Adipocyte (in vitro differentiated cells): ENCODE results near the gene OBSCN.

Source experiments
- DNase-seq: peaks from one replicate; pipeline ENCODE4 v3.0.0-alpha.2; 2015; ENCODE audit warnings: low read depth
- H3K27me3 ChIP-seq: replicated peaks from 2 replicates; pipeline ENCODE4 v1.7.0; 2013; ENCODE audit warnings: mild to moderate bottlenecking, low read length, moderate library complexity; ENCODE audit not compliant: control insufficient read depth, insufficient read depth
- H3K36me3 ChIP-seq: 2 replicates; pipeline ENCODE4 v1.7.0; 2013; ENCODE audit warnings: low read length, mild to moderate bottlenecking, moderate library complexity; ENCODE audit not compliant: control insufficient read depth, insufficient read depth, severe bottlenecking
- H3K4me1 ChIP-seq: 2 replicates; pipeline ENCODE4 v1.7.0; 2013; ENCODE audit warnings: mild to moderate bottlenecking, low read length, moderate library complexity; ENCODE audit not compliant: control insufficient read depth, insufficient read depth
- H3K4me3 ChIP-seq: 2 replicates; pipeline ENCODE4 v1.7.0; 2013; ENCODE audit warnings: mild to moderate bottlenecking, low read length, moderate library complexity
- H3K9ac ChIP-seq: 2 replicates; pipeline ENCODE4 v1.7.0; 2013; ENCODE audit warnings: mild to moderate bottlenecking, low read length, moderate library complexity
- H3K9me3 ChIP-seq: 2 replicates; pipeline ENCODE4 v1.7.0; 2013; ENCODE audit warnings: mild to moderate bottlenecking, low read length, moderate library complexity; ENCODE audit not compliant: control insufficient read depth

OBSCN gene

DNA sequence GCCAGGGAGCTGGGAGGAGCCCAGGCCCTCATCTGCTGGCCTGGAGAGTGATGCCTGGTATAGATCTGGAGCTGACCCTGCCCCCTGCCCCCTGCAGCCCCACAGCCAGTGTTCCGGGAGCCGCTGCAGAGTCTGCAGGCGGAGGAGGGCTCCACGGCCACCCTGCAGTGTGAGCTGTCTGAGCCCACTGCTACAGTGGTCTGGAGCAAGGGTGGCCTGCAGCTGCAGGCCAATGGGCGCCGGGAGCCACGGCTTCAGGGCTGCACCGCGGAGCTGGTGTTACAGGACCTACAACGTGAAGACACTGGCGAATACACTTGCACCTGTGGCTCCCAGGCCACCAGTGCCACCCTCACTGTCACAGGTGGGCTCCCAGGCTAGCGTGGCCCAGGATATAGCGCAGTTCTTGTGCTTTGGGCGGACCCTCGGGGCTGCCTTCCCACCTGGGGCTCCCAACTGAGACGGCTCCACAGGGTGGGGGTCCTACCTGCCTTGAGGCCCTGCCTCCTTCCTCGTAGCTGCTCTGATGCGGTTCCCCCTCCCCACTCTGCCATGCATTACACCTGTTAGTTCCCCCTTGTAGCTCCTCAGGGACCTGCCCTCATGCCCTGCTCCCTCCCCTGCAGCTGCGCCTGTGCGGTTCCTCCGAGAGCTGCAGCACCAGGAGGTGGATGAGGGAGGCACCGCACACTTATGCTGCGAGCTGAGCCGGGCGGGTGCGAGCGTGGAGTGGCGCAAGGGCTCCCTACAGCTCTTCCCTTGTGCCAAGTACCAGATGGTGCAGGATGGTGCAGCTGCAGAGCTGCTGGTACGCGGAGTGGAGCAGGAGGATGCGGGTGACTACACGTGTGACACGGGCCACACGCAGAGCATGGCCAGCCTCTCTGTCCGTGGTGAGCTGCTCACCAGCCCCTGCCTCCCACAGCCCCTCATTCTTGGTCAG is 98.7 kb downstream of the OBSCN start:
- Histone ChIP-seq H3K27me3 (peaks cover 6% of the 10 kb centered on the region), H3K4me3 (no peak overlapping the region), H3K9me3 (peaks cover 31% of the 10 kb centered on the region), H3K9ac (no peak overlapping the region), H3K36me3 (no peaks in the 10 kb centered on the region), H3K4me1 (no peaks in the 10 kb centered on the region)
- no peak for DNase-seq

- H3K9me3 ChIP-seq, result peaks cover 27% of the 10 kb centered on the region
- DNase-seq, result no peak
- no peaks in the 10 kb centered on the region for H3K4me1 ChIP-seq
- H3K4me3 ChIP-seq, result no peak overlapping the region
- H3K36me3 ChIP-seq, result no peaks in the 10 kb centered on the region
- H3K9ac ChIP-seq, result no peak overlapping the region
- H3K27me3 ChIP-seq, result peaks cover 6% of the 10 kb centered on the region
Observed at GRCh38 chr1:228307218-228308023, 99.6 kb downstream of the OBSCN start.

DNA sequence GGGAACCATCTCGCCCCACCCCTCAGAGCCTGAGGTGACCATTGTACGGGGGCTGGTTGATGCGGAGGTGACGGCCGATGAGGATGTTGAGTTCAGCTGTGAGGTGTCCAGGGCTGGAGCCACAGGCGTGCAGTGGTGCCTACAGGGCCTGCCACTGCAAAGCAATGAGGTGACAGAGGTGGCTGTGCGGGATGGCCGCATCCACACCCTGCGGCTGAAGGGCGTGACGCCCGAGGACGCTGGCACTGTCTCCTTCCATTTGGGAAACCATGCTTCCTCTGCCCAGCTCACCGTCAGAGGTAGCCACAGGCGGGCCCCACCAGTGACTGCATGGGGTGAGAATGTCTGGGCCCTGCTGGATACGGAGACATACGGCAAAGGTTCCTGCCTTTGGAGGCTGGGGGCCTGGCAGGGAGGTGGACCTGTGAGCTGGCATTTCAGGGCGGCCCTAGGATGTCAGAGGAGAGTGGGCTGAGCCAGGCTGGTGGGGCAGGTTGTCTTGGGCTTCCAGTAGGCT is 100.3 kb downstream of the OBSCN start:
- H3K9ac ChIP-seq, result no peak overlapping the region
- no peak overlapping the region for H3K4me3 ChIP-seq
- H3K27me3 ChIP-seq, result peaks cover 6% of the 10 kb centered on the region
- no peaks in the 10 kb centered on the region for H3K36me3 ChIP-seq
- no peaks in the 10 kb centered on the region for H3K4me1 ChIP-seq
- H3K9me3 ChIP-seq, result peaks cover 25% of the 10 kb centered on the region
- DNase-seq, result no peak

DNA sequence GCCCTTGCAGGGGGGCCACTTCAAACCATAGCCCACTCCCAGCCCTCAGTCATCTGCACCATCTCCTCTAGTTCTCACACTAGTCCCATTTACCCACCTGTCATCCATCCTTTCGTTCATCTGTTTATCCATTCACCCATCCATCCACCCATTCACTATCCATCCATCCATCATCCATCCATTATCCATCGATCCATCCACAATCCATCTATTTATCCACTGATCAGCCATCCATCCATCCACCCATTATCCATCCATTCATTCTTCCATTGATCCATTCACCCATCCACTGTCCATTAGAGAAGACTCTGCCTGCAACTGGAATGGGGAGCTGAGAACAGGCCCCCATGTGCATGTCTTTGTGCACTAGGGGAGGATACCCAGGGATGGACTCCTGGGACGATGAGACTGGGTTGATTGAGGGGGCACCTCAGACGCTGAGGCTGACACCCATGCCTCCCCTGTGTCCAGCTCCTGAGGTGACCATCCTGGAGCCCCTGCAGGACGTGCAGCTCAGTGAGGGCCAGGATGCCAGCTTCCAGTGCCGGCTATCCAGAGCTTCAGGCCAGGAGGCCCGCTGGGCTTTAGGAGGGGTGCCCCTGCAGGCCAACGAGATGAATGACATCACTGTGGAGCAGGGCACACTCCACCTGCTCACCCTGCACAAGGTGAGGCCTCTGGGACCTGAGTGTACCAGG is 100.9 kb downstream of the OBSCN start:
- H3K9ac ChIP-seq, result no peak overlapping the region
- DNase-seq, result no peak
- H3K36me3 ChIP-seq, result no peaks in the 10 kb centered on the region
- peaks cover 19% of the 10 kb centered on the region for H3K9me3 ChIP-seq
- H3K4me1 ChIP-seq, result no peaks in the 10 kb centered on the region
- peaks cover 6% of the 10 kb centered on the region for H3K27me3 ChIP-seq
- H3K4me3 ChIP-seq, result no peak overlapping the region

DNA sequence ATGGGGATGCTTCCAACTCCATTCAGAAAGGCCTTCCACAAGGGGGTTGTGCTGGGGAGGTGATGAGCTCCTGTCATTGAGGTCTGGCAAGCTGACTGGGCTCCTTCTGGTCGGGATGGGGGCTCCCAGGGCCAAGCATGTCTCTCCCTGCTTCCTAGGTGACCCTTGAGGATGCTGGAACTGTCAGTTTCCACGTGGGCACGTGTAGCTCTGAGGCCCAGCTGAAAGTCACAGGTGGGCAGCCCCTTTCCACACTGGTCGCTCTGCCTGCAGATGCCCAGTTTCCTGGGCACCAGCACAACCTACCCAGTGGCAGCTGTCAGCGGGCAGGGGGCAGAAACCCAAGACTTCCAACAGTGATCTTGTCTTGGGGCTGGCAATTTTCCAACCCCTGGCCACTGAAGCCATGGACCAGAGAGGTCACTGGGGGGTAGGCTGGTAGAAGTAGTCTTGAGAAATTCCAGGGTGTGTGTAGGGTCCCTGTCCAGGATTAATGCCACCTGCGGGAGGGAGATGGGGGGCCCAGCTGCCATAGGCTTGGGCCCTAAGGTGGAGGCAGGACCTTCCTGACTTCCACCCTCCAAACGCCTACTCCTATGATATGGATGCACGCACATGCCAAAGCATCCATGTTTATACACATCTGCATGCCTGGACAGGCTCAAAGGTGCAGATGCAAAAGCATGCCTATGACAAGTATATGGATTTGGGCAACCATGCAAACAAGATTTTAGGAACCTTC is 101.7 kb downstream of the OBSCN start:
- Histone ChIP-seq H3K9ac (no peak overlapping the region), H3K9me3 (peaks cover 12% of the 10 kb centered on the region), H3K36me3 (no peaks in the 10 kb centered on the region), H3K4me1 (no peaks in the 10 kb centered on the region), H3K27me3 (peaks cover 6% of the 10 kb centered on the region), H3K4me3 (no peak overlapping the region)
- DNase-seq, result no peak

GRCh38 chr1:228310162-228310792 is 102.4 kb downstream of the OBSCN start:
- no peaks in the 10 kb centered on the region for H3K36me3 ChIP-seq
- peaks cover 6% of the 10 kb centered on the region for H3K27me3 ChIP-seq
- no peak for DNase-seq
- no peaks in the 10 kb centered on the region for H3K4me1 ChIP-seq
- no peak overlapping the region for H3K4me3 ChIP-seq
- peaks cover 10% of the 10 kb centered on the region for H3K9me3 ChIP-seq
- H3K9ac ChIP-seq, result no peak overlapping the region

DNA sequence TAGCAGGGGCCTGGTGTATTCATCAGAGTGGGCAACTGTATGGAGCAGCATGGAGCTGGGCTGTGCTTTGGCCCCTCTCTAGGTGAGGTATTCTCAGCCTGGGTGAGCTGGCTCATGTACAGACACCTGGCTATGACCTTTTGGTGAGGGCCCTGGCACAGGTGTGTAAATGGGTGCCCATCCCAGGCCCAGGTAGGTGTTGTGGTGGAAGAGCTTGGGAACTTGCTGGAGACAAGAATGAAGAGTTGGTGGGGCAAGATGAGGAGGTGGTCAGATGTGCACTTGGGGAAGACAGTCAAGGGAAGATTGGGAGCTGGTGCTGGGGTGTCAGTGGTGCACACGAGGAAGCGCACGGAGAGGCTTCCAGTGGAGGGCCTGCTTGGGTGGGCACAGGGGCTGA is 103.2 kb downstream of the OBSCN start:
- no peak for DNase-seq
- no peak overlapping the region for H3K4me3 ChIP-seq
- no peak overlapping the region for H3K9ac ChIP-seq
- H3K36me3 ChIP-seq, result no peaks in the 10 kb centered on the region
- H3K4me1 ChIP-seq, result no peaks in the 10 kb centered on the region
- peaks cover 6% of the 10 kb centered on the region for H3K27me3 ChIP-seq
- H3K9me3 ChIP-seq, result peaks cover 10% of the 10 kb centered on the region

- Histone ChIP-seq H3K9me3 (peaks cover 10% of the 10 kb centered on the region), H3K36me3 (no peaks in the 10 kb centered on the region), H3K9ac (no peak overlapping the region), H3K4me3 (no peak overlapping the region), H3K27me3 (no peaks in the 10 kb centered on the region), H3K4me1 (no peaks in the 10 kb centered on the region)
- no peak for DNase-seq
Observed at GRCh38 chr1:228312136-228312764, 104.4 kb downstream of the OBSCN start.

- no peak overlapping the region for H3K4me3 ChIP-seq
- H3K36me3 ChIP-seq, result no peaks in the 10 kb centered on the region
- H3K4me1 ChIP-seq, result no peaks in the 10 kb centered on the region
- no peak for DNase-seq
- no peak overlapping the region for H3K9ac ChIP-seq
- no peaks in the 10 kb centered on the region for H3K27me3 ChIP-seq
- peaks cover 10% of the 10 kb centered on the region for H3K9me3 ChIP-seq
Observed at GRCh38 chr1:228313536-228314277, 105.9 kb downstream of the OBSCN start.
